AG04450 (cell line): Measurements from ENCODE around the gene ACVR2B. TPM values are rescaled to one million over a fixed set of nuclear protein-coding genes. Genes with fewer than 3 reads are reported as not detected.

ENCODE experiments used
- CTCF ChIA-PET: fragments of 300-600, 350-600 bp; formaldehyde crosslinking; extraction: SDS; loops from one replicate; lab custom pipeline; 2022; ENCODE audit warnings: antibody characterized with exemption, inconsistent platforms; lab: Charles Lee
- POLR2A ChIA-PET: fragments of 350-600 bp; formaldehyde crosslinking; extraction: SDS; loops from one replicate; lab custom pipeline; 2021; ENCODE audit warnings: antibody characterized with exemption, inconsistent platforms; lab: Yijun Ruan, JAX
- DNase-seq: peaks from one replicate; pipeline ENCODE4 v3.0.0-alpha.2; 2011; ENCODE audit warnings: low read depth, low spot score
- H3K27ac ChIP-seq: one replicate; pipeline ENCODE4 v1.5.1; 2012; ENCODE audit warnings: low read depth, low read length, control low read depth
- H3K27me3 ChIP-seq: one replicate; pipeline ENCODE4 v1.6.0; 2012; ENCODE audit warnings: low read length; ENCODE audit not compliant: control insufficient read depth, insufficient read depth
- H3K4me3 ChIP-seq: 2 replicates; pipeline ENCODE4 v1.5.1; 2011; ENCODE audit warnings: mild to moderate bottlenecking, low read depth, low read length, control low read depth
- H3K9me3 ChIP-seq: 2 replicates; pipeline ENCODE4 v1.5.1; 2012; ENCODE audit warnings: low read length; ENCODE audit not compliant: control insufficient read depth, insufficient read depth
- CTCF ChIP-seq: IDR thresholded peaks from 2 replicates; pipeline ENCODE4 v1.5.1; 2011; ENCODE audit warnings: low read depth, low read length, control low read depth, inconsistent platforms
- polyA plus RNA-seq: library from polyadenylated mRNA; depleted of rRNA; stranded (reverse); fragments of >200 nt; gene quantifications from 2 replicates; pipeline ENCODE4 v1.2.3, GENCODE V29; 2011

The ACVR2B gene
- polyA plus RNA-seq, 1 experiment = 1.0 TPM

GRCh38 chr3:38532529-38532928, 78.8 kb downstream of the ACVR2B start:
- H3K4me3 ChIP-seq = no peak overlapping the region
- no peaks in the 10 kb centered on the region for H3K27me3 ChIP-seq
- POLR2A ChIA-PET = no interaction called here
- CTCF ChIA-PET = interaction anchor here (2.9 kb wide), 1 partner anchor 11 kb away, joined by 19 read pairs; no protein-coding TSS in a partner anchor
- DNase-seq = no peak
- no peak overlapping the region for H3K27ac ChIP-seq
- TF ChIP-seq CTCF = no peak
- H3K9me3 ChIP-seq = no peaks in the 10 kb centered on the region

- TF ChIP-seq CTCF = no peak
- no peak overlapping the region for H3K4me3 ChIP-seq
- no peak overlapping the region for H3K27ac ChIP-seq
- POLR2A ChIA-PET = no interaction called here
- H3K27me3 ChIP-seq = no peaks in the 10 kb centered on the region
- CTCF ChIA-PET = interaction anchor here (1.4 to 2.9 kb wide), 3 partner anchors 10 to 12 kb away, joined by 3 to 19 read pairs (median 8); no protein-coding TSS in a partner anchor
- H3K9me3 ChIP-seq = no peaks in the 10 kb centered on the region
- no peak for DNase-seq
Measured at GRCh38 chr3:38533285-38533976, 79.7 kb downstream of the ACVR2B start.

GRCh38 chr3:38534180-38534579, 80.5 kb downstream of the ACVR2B start:
- POLR2A ChIA-PET = no interaction called here
- no peak for DNase-seq
- H3K4me3 ChIP-seq = no peak overlapping the region
- no peaks in the 10 kb centered on the region for H3K27me3 ChIP-seq
- TF ChIP-seq CTCF = no peak
- CTCF ChIA-PET = interaction anchor here (1.4 to 1.7 kb wide), 2 partner anchors 11 to 13 kb away, joined by 3 to 8 read pairs; no protein-coding TSS in a partner anchor
- H3K9me3 ChIP-seq = no peaks in the 10 kb centered on the region
- H3K27ac ChIP-seq = no peak overlapping the region

- DNase-seq = no peak
- POLR2A ChIA-PET = no interaction called here
- Histone ChIP-seq H3K4me3 (no peak overlapping the region), H3K27ac (no peak overlapping the region), H3K9me3 (no peaks in the 10 kb centered on the region), H3K27me3 (no peaks in the 10 kb centered on the region)
- CTCF ChIA-PET = interaction anchor here (1.4 to 1.7 kb wide), 2 partner anchors 11 to 14 kb away, joined by 3 to 8 read pairs; no protein-coding TSS in a partner anchor
- TF ChIP-seq CTCF = no peak
Measured at GRCh38 chr3:38534604-38535003, 80.9 kb downstream of the ACVR2B start.

GRCh38 chr3:38536671-38537070, 83.0 kb downstream of the ACVR2B start:
- POLR2A ChIA-PET = no interaction called here
- H3K9me3 ChIP-seq = no peaks in the 10 kb centered on the region
- CTCF ChIA-PET = no interaction called here
- no peak for TF ChIP-seq CTCF
- H3K27ac ChIP-seq = no peak overlapping the region
- no peak overlapping the region for H3K4me3 ChIP-seq
- no peaks in the 10 kb centered on the region for H3K27me3 ChIP-seq
- DNase-seq = no peak
